SHP77 (cell line): ENCODE data around the gene KRTAP19-8.

ENCODE experiments used
- DNase-seq, 2 experiments: peaks; one replicate each; lab custom pipeline; 2025; lab: John Stamatoyannopoulos, UW

KRTAP19-8 gene

GRCh38 chr21:31012133-31013089 is 25.9 kb downstream of the KRTAP19-8 start:
- no peak for DNase-seq

- no peak for DNase-seq
Measured at GRCh38 chr21:31011412-31011811, 26.9 kb downstream of the KRTAP19-8 start.

- DNase-seq = no peak
Measured at GRCh38 chr21:31008355-31008754, 29.9 kb downstream of the KRTAP19-8 start.

GRCh38 chr21:31005019-31005418 is 33.3 kb downstream of the KRTAP19-8 start:
- DNase-seq = no peak

GRCh38 chr21:31003471-31003870 is 34.8 kb downstream of the KRTAP19-8 start:
- no peak for DNase-seq

GRCh38 chr21:30997541-30997940 is 40.7 kb downstream of the KRTAP19-8 start:
- no peak for DNase-seq

- no peak for DNase-seq
Measured at GRCh38 chr21:30996728-30997127, 41.5 kb downstream of the KRTAP19-8 start.

GRCh38 chr21:30994932-30995331 is 43.3 kb downstream of the KRTAP19-8 start:
- DNase-seq = no peak

GRCh38 chr21:30990514-30991262 is 47.6 kb downstream of the KRTAP19-8 start:
- no peak for DNase-seq

- no peak for DNase-seq
Measured at GRCh38 chr21:30988706-30989105, 49.6 kb downstream of the KRTAP19-8 start.
